ENCODE results near the gene TMEM130.
A peak's percentile ranks its signal among the peaks of the same experiment; 100 is the strongest.
"Not testable (repeated sequence)": the region's sequence is repeated elsewhere in the genome, so short reads cannot be mapped to it uniquely, and the experiment has no call there.

The TMEM130 gene

GRCh38 chr7:98875501-98875900 is 5.7 kb upstream of the TMEM130 start:
- DNase-seq: no peak

GRCh38 chr7:98874942-98875341 is 5.1 kb upstream of the TMEM130 start:
- no peak for DNase-seq

DNA sequence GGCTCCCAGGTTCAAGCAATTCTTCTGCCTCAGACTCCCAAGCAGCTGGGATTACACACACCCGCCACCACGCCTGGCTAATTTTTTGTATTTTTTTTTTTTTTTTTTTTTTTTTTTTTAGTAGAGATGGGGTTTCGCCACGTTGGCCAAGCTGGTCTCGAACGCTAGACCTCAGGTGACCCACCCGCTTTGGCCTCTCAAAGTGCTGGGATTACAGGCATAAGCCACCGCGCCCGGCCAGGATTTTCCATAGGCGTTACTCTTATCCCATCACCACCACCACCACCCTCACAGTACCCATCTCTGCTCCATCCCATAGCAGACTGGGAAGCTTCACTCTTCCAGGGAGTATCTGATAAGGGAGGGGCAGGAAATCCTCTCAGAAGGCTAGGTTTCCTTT is 3.8 kb upstream of the TMEM130 start:
- DNase-seq: not testable (repeated sequence)

DNA sequence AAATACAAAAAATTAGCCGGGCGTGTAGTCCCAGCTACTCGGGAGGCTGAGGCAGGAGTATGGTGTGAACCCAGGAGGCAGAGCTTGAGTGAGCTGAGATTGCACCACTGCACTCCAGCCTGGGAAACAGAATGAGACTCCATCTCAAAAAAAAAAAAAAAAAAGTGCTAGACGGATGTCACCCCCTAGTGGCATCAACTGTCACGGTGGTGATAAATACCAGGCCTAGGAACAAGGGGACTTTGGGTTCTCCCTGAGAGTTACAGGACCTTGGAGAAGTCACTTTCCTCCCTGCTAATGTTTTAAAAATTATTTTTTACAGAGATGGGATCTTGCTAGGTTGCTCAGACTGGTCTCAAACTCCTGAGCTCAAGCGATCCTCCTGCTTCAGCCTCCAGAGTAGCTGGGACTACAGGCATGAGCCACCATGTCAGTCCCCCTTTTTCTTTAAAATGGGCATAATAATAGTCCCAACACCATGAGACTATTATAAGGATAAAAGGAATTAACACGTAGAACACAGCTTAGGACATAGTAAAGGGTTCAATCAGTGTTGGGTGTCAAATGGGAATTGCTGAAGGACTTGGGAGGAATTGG is 2.6 kb upstream of the TMEM130 start:
- no peak for DNase-seq

- DNase-seq: no peak
Observed at GRCh38 chr7:98870807-98871491, 1.1 kb upstream of the TMEM130 start.

DNA sequence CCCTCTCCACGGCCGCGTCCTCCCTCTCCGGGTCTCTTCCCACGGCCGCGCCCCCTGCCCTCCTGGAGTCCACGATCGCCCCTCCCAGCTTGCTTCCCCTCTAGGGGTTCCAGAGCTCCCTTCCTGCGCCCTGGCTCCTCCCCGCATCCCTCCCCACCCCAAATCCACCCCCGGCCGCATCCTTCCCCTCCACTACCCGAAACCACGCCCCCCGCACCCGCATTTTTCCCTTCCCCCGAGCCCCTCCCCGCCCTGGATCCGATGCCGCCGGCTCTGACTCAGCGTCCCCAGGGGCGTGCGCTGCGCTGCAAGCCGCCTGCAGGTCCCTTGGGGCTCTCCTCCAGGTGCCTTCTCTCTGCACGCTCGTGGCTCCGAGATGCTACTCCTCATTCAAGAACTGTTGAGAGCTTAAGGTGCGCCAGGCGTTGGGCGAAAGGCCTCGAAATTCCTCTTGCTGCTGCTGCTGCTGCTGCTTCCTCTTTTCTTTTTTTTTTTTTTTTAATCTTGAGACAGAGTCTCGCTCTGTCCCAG is 372 bp upstream of the TMEM130 start:
- no peak for DNase-seq

GRCh38 chr7:98869027-98869596 is 702 bp downstream of the TMEM130 start:
- no peak for DNase-seq

- no peak for DNase-seq
Observed at GRCh38 chr7:98868450-98868849, 1.4 kb downstream of the TMEM130 start.

DNA sequence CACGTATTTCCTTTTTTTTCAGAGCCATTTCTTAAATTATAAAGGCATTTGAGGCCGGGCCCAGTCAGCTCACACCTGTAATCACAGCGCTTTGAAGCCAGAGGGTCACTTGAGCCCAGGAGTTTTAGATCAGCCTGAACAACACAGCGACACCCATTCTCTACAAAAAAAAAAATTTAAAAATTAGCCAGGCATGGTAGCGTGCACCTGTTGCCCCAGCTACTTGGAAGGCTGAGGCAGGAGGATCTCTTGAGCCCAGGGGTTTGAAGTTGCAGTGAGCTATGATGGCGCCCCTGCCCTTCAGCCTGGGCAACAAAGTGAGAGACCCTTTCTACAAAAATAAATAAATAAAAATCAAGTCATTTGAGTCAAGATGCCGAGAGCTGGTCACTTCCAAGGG is 3.0 kb downstream of the TMEM130 start:
- DNase-seq: no peak

DNA sequence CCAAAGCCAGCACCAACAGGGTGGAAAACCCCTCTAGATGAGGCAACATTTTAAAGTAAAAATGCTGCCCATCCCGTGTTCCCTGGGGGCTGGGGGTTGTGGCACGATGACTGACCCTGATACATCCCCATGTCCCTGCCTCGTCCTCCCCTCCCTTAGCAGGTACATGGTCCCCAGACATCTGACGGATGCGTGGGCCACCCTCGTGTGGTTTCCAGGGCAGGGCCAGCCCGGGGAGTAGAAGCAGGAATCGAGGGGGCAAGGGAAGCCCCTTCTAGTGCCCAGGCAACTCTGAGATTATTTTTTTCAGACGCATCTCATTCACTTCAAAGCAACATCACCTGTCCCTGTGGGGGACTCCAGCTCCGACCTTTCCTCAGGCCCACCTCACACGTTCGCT is 3.5 kb downstream of the TMEM130 start:
- no peak for DNase-seq

DNA sequence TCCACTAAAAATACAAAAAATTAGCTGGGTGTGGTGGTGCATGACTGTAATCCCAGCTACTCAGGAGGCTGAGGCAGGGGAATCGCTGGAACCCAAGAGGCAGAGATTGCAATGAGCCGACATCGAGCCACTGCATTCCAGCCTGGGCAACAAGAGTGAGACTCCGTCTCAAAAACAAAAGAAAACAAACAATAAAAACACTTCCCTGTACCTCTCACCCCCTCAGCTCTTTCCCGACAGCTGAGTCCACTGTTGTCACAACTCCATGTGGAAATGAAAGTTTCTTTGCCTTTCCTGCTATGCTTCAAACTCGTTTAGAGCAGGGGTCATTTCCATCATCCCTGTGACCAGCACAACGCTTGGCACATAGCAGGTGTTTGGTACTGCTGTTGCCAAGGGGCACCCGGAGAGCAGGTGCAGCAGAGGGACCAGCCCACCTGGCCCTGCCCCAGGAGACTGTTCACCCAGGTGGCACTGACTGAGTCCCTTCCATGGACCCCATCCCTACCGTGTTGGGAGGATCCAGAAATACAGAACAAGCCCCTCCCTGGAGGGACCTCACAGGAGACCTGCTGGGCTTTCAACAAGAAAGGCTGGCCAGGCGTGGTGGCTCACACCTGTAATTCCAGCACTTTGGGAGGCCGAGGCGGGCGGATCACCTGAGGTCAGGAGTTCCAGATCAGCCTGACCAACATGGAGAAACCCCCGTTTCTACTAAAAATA is 4.9 kb downstream of the TMEM130 start:
- DNase-seq: no peak

DNA sequence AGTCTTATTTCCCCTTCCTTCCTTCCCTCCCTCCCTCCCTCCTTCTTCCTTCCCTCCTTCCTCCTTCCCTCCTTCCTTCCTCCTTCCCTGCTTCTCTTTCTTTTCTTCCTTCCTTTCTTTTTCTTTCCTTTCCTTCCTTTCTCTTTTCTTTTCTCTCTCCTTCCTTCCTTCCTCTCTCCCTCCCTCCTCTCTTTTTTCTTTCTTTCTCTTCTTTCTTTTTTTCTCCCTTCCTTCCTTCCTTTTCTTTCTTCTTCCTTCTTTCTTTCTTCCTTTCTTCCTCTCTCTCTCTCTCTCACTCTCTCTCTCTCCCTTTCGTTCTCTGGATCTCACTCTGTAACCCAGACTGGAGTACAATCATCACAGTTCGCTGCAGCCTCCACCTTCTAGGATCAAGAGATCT is 6.2 kb downstream of the TMEM130 start:
- no peak for DNase-seq

- DNase-seq: no peak
Observed at GRCh38 chr7:98862716-98863420, 6.9 kb downstream of the TMEM130 start.

DNA sequence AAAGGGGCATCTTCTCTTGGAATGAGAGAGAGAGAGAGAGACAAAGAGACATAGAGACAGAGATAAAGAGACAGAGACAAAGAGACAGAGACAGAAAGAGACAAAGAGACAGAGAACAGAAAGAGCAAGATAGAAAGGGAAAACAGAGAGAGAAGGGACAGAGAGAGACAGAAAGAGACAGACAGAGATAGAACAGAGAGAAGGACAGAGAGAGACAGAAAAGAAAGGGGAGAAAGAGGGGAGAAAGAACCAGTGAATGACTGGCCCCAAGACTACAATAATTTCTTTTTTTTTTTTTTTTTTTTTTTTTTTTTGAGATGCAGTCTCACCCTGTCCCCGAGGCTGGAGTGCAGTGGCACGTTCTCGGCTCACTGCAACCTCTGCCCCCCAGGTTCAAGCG is 7.6 kb downstream of the TMEM130 start:
- DNase-seq: no peak

- DNase-seq: no peak
Observed at GRCh38 chr7:98860071-98860470, 9.7 kb downstream of the TMEM130 start.

GRCh38 chr7:98855610-98856422 is 14.0 kb downstream of the TMEM130 start:
- no peak for DNase-seq

GRCh38 chr7:98852826-98853225 is 17.0 kb downstream of the TMEM130 start:
- no peak for DNase-seq

- DNase-seq: no peak
Observed at GRCh38 chr7:98848918-98849317, 20.9 kb downstream of the TMEM130 start.

DNA sequence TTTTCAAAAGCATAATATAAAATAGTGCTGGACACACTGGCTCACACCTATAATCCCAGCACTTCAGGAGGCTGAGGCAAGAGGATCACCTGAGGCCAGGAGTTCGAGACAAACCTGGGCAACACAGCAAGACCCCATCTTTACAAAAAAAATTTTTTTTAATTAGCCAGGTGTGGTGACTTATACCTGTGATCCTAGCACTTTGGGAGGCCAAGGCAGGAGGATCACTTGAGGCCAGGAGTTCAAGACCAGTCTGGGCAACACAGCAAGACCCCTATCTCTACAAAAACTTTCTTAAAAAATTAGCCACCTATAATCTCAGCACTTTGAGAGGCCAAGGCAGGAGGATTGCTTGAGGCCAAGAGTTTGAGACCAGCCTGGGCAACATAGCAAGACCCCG is 27.3 kb downstream of the TMEM130 start:
- DNase-seq: not testable (repeated sequence)

DNA sequence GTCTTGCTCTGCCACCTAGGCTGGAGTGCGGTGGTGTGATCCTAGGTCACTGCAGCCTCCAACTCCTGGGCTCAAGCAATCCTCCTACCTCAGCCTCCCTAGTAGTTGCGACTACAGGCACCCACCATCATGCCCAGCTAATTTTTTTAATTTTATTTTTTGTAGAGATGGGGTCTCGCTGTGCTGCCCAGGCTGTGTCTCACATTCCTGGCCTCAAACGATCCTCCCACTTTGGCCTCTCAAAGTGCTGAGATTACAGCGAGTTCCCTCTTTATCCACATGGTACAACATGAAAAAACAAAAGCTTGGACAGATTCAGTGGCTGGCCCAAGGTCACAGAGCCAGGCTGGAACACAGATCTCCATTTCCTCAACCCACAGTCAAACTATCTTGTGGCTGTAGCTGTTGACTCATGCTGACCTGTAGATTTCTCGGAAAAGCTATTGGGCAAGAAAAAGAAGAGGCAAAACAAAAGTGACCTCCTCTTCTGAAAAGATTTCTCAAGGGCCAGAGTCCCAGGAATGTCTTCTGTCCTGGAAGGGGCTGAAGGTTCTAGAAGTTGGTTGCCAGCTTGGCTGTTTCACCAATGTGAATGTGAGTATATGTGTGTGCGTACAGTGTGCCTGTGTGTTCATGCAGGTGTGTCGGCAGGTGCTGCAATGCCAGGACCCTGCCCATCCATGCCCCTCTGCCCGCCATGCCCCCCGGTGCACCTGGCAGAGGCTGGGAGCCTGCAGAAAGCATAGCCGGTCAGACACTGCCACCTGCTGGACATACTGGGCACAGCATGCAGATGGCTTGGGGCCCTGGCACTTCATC is 28.4 kb downstream of the TMEM130 start:
- DNase-seq: peak; percentile 28

- no peak for DNase-seq
Observed at GRCh38 chr7:98840722-98841121, 29.1 kb downstream of the TMEM130 start.
